ENCODE measurements around the gene CES4A. TPM values are rescaled to one million over a fixed set of nuclear protein-coding genes. Genes with fewer than 3 reads are reported as not detected.
A peak's percentile ranks its signal among the peaks of the same experiment; 100 is the strongest.

The CES4A gene
- total and polyA plus RNA-seq, 2 of the 13 experiments (the other 11 are each of a cell fraction or from before 2014, with no cell fraction given): 0.09 to 0.17 TPM

GRCh38 chr16:66970775-66971720, 17.3 kb upstream of the CES4A start:
- no peak overlapping the region for H3K4me2 ChIP-seq (ENCODE audit: low read depth, low read length)
- DNase-seq (ENCODE audit: low spot score) (no peak), FAIRE-seq (no peak), ATAC-seq (no peak)
- H3K36me3 ChIP-seq (replicated peaks in 1 of 2; ENCODE audit: control insufficient read depth in 1 of 2, insufficient read depth in 2 of 2, low read length in 2 of 2): no peaks in the 10 kb centered on the region
- in situ Hi-C loops (cut with HindIII; ENCODE audit: extremely low pct_ligation_motif_present, low pct_unique_long_range_greater_than_20kb): no loop called here
- H3K9ac ChIP-seq (ENCODE audit: insufficient read depth, low read depth, low read length): no peak overlapping the region
- ChIA-PET POLR2A (no interaction called here), CTCF (ENCODE audit: low intra/inter-chr PET ratio, low total read pairs) (no interaction called here)
- H4K20me1 ChIP-seq (ENCODE audit: insufficient read depth, low read length): no peaks in the 10 kb centered on the region
- no TSS peak for BruUV-seq (replicated peaks)
- H3K9me3 ChIP-seq (ENCODE audit: low read length): no peaks in the 10 kb centered on the region
- H2AFZ ChIP-seq (ENCODE audit: low read length): no peak overlapping the region
- H3K27ac ChIP-seq (ENCODE audit: extremely low read length, insufficient read depth, low read length): no peak overlapping the region
- H3K27me3 ChIP-seq (ENCODE audit: control insufficient read depth in 1 of 2, insufficient read depth in 2 of 2, low read length in 2 of 2): peaks cover 0 to 4% of the 10 kb centered on the region in 2 experiments; a peak in 1 of 5 replicates
- no peaks in the 10 kb centered on the region for H3K79me2 ChIP-seq (ENCODE audit: insufficient read depth, low read length)
- intact Hi-C loops (cut with micrococcal nuclease; ENCODE audit: unreplicated experiment): loop anchor here (5.0 kb wide), 1 partner anchor 1766 kb away; the partner anchor contains the start of gene CDH1
- WGBS (ENCODE audit: low lambda C conversion rate): 52% methylated on average over 5 of the region's 10 CpGs
- TF ChIP-seq ZFP37 (CRISPR knock-in tag; IDR thresholded peaks at IDR 0.05; ENCODE audit: borderline replicate concordance) (no peak), MXD4 (CRISPR knock-in tag; IDR thresholded peaks at IDR 0.05) (no peak), HNF4A (CRISPR knock-in tag; IDR thresholded peaks at IDR 0.05) (no peak), ZNF691 (CRISPR knock-in tag; IDR thresholded peaks at IDR 0.05; ENCODE audit: borderline replicate concordance, low read depth) (no peak), ZNF253 (CRISPR knock-in tag; IDR thresholded peaks at IDR 0.05; ENCODE audit: borderline replicate concordance) (no peak), AFF4 (CRISPR knock-in tag; IDR thresholded peaks at IDR 0.05) (no peak), MBNL3 (CRISPR knock-in tag; conservative IDR thresholded peaks at IDR 0.05) (no peak), ZNF768 (CRISPR knock-in tag; IDR thresholded peaks at IDR 0.05) (peak; percentile 83), FOXO4 (CRISPR knock-in tag; conservative IDR thresholded peaks at IDR 0.05) (0 out of 2 replicates have a peak, but pooled peaks have one; percentile 35)
- TF ChIP-seq, protein P1, sequence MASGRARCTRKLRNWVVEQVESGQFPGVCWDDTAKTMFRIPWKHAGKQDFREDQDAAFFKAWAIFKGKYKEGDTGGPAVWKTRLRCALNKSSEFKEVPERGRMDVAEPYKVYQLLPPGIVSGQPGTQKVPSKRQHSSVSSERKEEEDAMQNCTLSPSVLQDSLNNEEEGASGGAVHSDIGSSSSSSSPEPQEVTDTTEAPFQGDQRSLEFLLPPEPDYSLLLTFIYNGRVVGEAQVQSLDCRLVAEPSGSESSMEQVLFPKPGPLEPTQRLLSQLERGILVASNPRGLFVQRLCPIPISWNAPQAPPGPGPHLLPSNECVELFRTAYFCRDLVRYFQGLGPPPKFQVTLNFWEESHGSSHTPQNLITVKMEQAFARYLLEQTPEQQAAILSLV (CRISPR knock-in tag; IDR thresholded peaks at IDR 0.05; ENCODE audit: borderline replicate concordance): no peak
- peaks cover 26% of the 10 kb centered on the region for H3K4me1 ChIP-seq (ENCODE audit: insufficient read depth, low read length)
- H3K4me3 ChIP-seq (replicated peaks in 1 of 3; ENCODE audit: insufficient read depth in 1 of 3, low read depth in 2 of 3, low read length in 3 of 3): no peak overlapping the region
